Astrocyte (in vitro differentiated cells and primary cell): ENCODE measurements around the gene GPR173.

ENCODE experiments used
- EZH2 ChIP-seq: IDR thresholded peaks from 2 replicates; pipeline ENCODE4 v1.6.1; 2012; ENCODE audit warnings: mild to moderate bottlenecking, low read length, inconsistent platforms; ENCODE audit not compliant: insufficient read depth
- TF ChIP-seq, protein P1 (sequence below): IDR thresholded peaks from 2 replicates; pipeline ENCODE4 v1.5.1; 2011; ENCODE audit warnings: low read depth, mild to moderate bottlenecking, inconsistent platforms, low read length, moderate library complexity; ENCODE audit not compliant: insufficient read depth

DNA sequence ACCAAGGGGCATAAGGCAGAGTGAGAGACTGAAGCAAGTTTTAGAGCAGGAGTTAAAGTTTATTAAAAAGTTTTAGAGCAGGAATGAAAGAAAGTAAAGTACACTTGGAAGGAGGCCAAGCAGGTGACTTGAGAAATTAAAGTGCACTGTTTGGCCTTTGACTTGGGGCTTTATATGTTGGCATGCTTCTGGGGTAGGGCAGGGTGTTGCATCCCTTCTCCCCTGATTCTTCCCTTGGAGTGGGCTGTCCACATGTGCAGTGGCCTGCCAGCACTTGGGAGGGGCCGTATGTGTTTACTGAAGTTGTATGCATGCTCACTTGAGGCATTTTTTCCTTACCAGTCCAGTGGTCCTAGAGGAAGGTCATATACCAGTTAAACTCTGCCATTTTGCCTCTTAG lies 35.3 kb upstream of the GPR173 start:
- TF ChIP-seq, protein P1, sequence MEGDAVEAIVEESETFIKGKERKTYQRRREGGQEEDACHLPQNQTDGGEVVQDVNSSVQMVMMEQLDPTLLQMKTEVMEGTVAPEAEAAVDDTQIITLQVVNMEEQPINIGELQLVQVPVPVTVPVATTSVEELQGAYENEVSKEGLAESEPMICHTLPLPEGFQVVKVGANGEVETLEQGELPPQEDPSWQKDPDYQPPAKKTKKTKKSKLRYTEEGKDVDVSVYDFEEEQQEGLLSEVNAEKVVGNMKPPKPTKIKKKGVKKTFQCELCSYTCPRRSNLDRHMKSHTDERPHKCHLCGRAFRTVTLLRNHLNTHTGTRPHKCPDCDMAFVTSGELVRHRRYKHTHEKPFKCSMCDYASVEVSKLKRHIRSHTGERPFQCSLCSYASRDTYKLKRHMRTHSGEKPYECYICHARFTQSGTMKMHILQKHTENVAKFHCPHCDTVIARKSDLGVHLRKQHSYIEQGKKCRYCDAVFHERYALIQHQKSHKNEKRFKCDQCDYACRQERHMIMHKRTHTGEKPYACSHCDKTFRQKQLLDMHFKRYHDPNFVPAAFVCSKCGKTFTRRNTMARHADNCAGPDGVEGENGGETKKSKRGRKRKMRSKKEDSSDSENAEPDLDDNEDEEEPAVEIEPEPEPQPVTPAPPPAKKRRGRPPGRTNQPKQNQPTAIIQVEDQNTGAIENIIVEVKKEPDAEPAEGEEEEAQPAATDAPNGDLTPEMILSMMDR: no peak
- TF ChIP-seq EZH2: no peak
